Metanephros (tissue), 1 donor: ENCODE results near the gene WFIKKN1. TPM values are rescaled to one million over a fixed set of nuclear protein-coding genes. Genes with fewer than 3 reads are reported as not detected.

Experiments used
- total RNA-seq: library from RNA; depleted of rRNA; stranded (reverse); fragments of >200 nt; gene quantifications from one replicate; pipeline ENCODE4 v1.2.3, GENCODE V29; 2014

The WFIKKN1 gene
- 1.8 TPM for total RNA-seq

GRCh38 chr16:630815-631405 lies at the start of gene WFIKKN1:
TSS of gene WFIKKN1 (plus strand) at chr16:630985. CDS start at chr16:631254, 269 bp downstream.

GRCh38 chr16:589658-590187 lies 41.1 kb upstream of the WFIKKN1 start, which contains the start of gene RAB40C:
TSS of gene RAB40C (plus strand) at chr16:590066. CDS start at chr16:590292, 226 bp downstream.

GRCh38 chr16:636206-637080 lies 5.7 kb downstream of the WFIKKN1 start, which contains the start of gene METTL26:
TSS of gene METTL26 (minus strand) at chr16:636305. CDS start at chr16:636290, 15 bp downstream.

GRCh38 chr16:641326-642188 lies 10.8 kb downstream of the WFIKKN1 start, which contains the start of gene MCRIP2:
TSS of gene MCRIP2 (plus strand) at chr16:641828. CDS start at chr16:641992, 164 bp downstream.

GRCh38 chr16:648781-649589 lies 18.2 kb downstream of the WFIKKN1 start, which contains the start of gene WDR90:
TSS of gene WDR90 (plus strand) at chr16:649365. CDS start at chr16:649417, 52 bp downstream.

GRCh38 chr16:667780-668518 lies 37.2 kb downstream of the WFIKKN1 start, which contains the start of gene RHOT2:
TSS of gene RHOT2 (plus strand) at chr16:668132. CDS start at chr16:668200, 68 bp downstream.

GRCh38 chr16:674968-675883 lies 44.4 kb downstream of the WFIKKN1 start, which contains the start of gene RHBDL1:
TSS of gene RHBDL1 (plus strand) at chr16:675671. CDS start at chr16:675791, 120 bp downstream.

GRCh38 chr16:679814-680624 lies 49.2 kb downstream of the WFIKKN1 start, which contains the start of gene STUB1:
TSS of gene STUB1 (plus strand) at chr16:680410. CDS start at chr16:680526, 116 bp downstream.

Other genes with a start within 250 kb of the WFIKKN1 start
- 54.2 TPM for gene PGAP6, start 249.0 kb upstream of the WFIKKN1 start, total RNA-seq
- 40.1 TPM for gene NME4, start 233.8 kb upstream of the WFIKKN1 start, total RNA-seq
- 22.0 TPM for gene DECR2, start 229.1 kb upstream of the WFIKKN1 start, total RNA-seq
- gene RAB11FIP3, start 205.3 kb upstream of the WFIKKN1 start, total RNA-seq, result 108 TPM
- gene CAPN15, start 103.3 kb upstream of the WFIKKN1 start, total RNA-seq, result 37.6 TPM
- 9.4 TPM for gene PRR35, start 70.6 kb upstream of the WFIKKN1 start, total RNA-seq
- 18.0 TPM for gene NHLRC4, start 64.0 kb upstream of the WFIKKN1 start, total RNA-seq
- 76.1 TPM for gene PIGQ, start 61.0 kb upstream of the WFIKKN1 start, total RNA-seq
- gene RAB40C, start 40.9 kb upstream of the WFIKKN1 start, total RNA-seq, result 24.2 TPM
- 91.8 TPM for gene METTL26, start 5.3 kb downstream of the WFIKKN1 start, total RNA-seq
- gene MCRIP2, start 10.8 kb downstream of the WFIKKN1 start, total RNA-seq, result 23.1 TPM
- 48.3 TPM for gene WDR90, start 18.4 kb downstream of the WFIKKN1 start, total RNA-seq
- 84.5 TPM for gene RHOT2, start 37.1 kb downstream of the WFIKKN1 start, total RNA-seq
- 2.6 TPM for gene RHBDL1, start 44.7 kb downstream of the WFIKKN1 start, total RNA-seq
- 71.7 TPM for gene STUB1, start 49.4 kb downstream of the WFIKKN1 start, total RNA-seq
- 50.0 TPM for gene JMJD8, start 53.3 kb downstream of the WFIKKN1 start, total RNA-seq
- 13.3 TPM for gene WDR24, start 59.4 kb downstream of the WFIKKN1 start, total RNA-seq
- 0.93 TPM for gene FBXL16, start 74.8 kb downstream of the WFIKKN1 start, total RNA-seq
- gene METRN, start 84.1 kb downstream of the WFIKKN1 start, total RNA-seq, result 21.3 TPM
- 19.9 TPM for gene ANTKMT, start 90.2 kb downstream of the WFIKKN1 start, total RNA-seq
- 0.93 TPM for gene CCDC78, start 95.5 kb downstream of the WFIKKN1 start, total RNA-seq
- 4.5 TPM for gene HAGHL, start 96.1 kb downstream of the WFIKKN1 start, total RNA-seq
- gene CIAO3, start 110.0 kb downstream of the WFIKKN1 start, total RNA-seq, result 47.6 TPM
- gene MSLN, start 129.7 kb downstream of the WFIKKN1 start, total RNA-seq, result 11.8 TPM
- 17.9 TPM for gene RPUSD1, start 157.4 kb downstream of the WFIKKN1 start, total RNA-seq
- gene CHTF18, start 157.6 kb downstream of the WFIKKN1 start, total RNA-seq, result 25.5 TPM
- not detected for gene GNG13, start 169.7 kb downstream of the WFIKKN1 start, total RNA-seq